Progenitor cell of endocrine pancreas (in vitro differentiated cells): ENCODE results near the gene C4orf54. TPM values are rescaled to one million over a fixed set of nuclear protein-coding genes. Genes with fewer than 3 reads are reported as not detected.

Experiments used
- DNase-seq: peaks from one replicate; pipeline ENCODE4 v3.0.0; 2021; ENCODE audit warnings: low spot score; ENCODE audit not compliant: unreplicated experiment
- H3K27ac Mint-ChIP-seq: 2 replicates; pipeline ENCODE4 v1.8.0; 2021; ENCODE audit warnings: mild to moderate bottlenecking, moderate library complexity, mixed read lengths
- H3K27me3 Mint-ChIP-seq: 2 replicates; pipeline ENCODE4 v1.8.0; 2021; ENCODE audit warnings: mixed read lengths
- H3K36me3 Mint-ChIP-seq: 2 replicates; pipeline ENCODE4 v1.8.0; 2022; ENCODE audit warnings: mixed read lengths; ENCODE audit not compliant: insufficient read depth
- H3K4me1 Mint-ChIP-seq: 2 replicates; pipeline ENCODE4 v1.8.0; 2021; ENCODE audit warnings: low read depth, mixed read lengths
- H3K4me3 Mint-ChIP-seq: 2 replicates; pipeline ENCODE4 v1.8.0; 2021; ENCODE audit warnings: low read depth, mild to moderate bottlenecking, moderate library complexity, mixed read lengths
- H3K9me3 Mint-ChIP-seq: 2 replicates; pipeline ENCODE4 v1.8.0; 2021; ENCODE audit warnings: low read depth, mixed read lengths
- CTCF ChIP-seq: fragments of 200-600 bp; sonication (generic); IDR thresholded peaks from one replicate; pipeline ENCODE4 v1.5.0; 2021; ENCODE audit warnings: antibody characterized with exemption, mild to moderate bottlenecking; ENCODE audit not compliant: unreplicated experiment
- total RNA-seq: library from RNA; stranded (reverse); gene quantifications from 2 replicates; pipeline ENCODE4 v1.2.1, GENCODE V29; 2021

C4orf54 gene
- total RNA-seq, 1 donor from 2014 or later = not detected

- peaks cover 10% of the 10 kb centered on the region for H3K36me3 Mint-ChIP-seq
- no peaks in the 10 kb centered on the region for H3K9me3 Mint-ChIP-seq
- no peak for TF ChIP-seq CTCF
- H3K4me1 Mint-ChIP-seq = no peaks in the 10 kb centered on the region
- no peak overlapping the region for H3K4me3 Mint-ChIP-seq
- H3K27me3 Mint-ChIP-seq = no peaks in the 10 kb centered on the region
- DNase-seq = no peak
- H3K27ac Mint-ChIP-seq = no peak overlapping the region
Measured at GRCh38 chr4:99610605-99611175, 46.9 kb downstream of the C4orf54 start.

- Mint-ChIP-seq H3K36me3 (peaks cover 9% of the 10 kb centered on the region), H3K9me3 (no peaks in the 10 kb centered on the region), H3K27me3 (no peaks in the 10 kb centered on the region), H3K27ac (no peak overlapping the region), H3K4me3 (no peak overlapping the region), H3K4me1 (no peaks in the 10 kb centered on the region)
- no peak for TF ChIP-seq CTCF
- DNase-seq = no peak
Measured at GRCh38 chr4:99608417-99608816, 49.2 kb downstream of the C4orf54 start.

Other genes with a start within 250 kb of the C4orf54 start
- gene ADH7, start 222.5 kb downstream of the C4orf54 start, total RNA-seq = not detected in 2 replicates
- not detected in 2 replicates for gene C4orf17, start 146.8 kb downstream of the C4orf54 start, total RNA-seq
- 9.2 and 10.1 TPM in 2 replicates for gene TRMT10A, start 93.8 kb downstream of the C4orf54 start, total RNA-seq
- gene MTTP, start 83.0 kb downstream of the C4orf54 start, total RNA-seq = 45.1 and 54.9 TPM in 2 replicates
- 0.12 TPM in 1 of 2 replicates, not detected in the other for gene DAPP1, start 159.0 kb upstream of the C4orf54 start, total RNA-seq
- gene LAMTOR3, start 236.6 kb upstream of the C4orf54 start, total RNA-seq = 58.0 and 58.2 TPM in 2 replicates